ENCODE measurements around the gene PIP5K1B. TPM values are rescaled to one million over a fixed set of nuclear protein-coding genes. Genes with fewer than 3 reads are reported as not detected.

Gene PIP5K1B
- polyA plus RNA-seq, 10 donors: 1.1 to 2.2 (median 1.5) TPM

Other genes with a start within 250 kb of the PIP5K1B start
- gene TMEM252, start 164.4 kb upstream of the PIP5K1B start, polyA plus RNA-seq (ENCODE audit: insufficient read length in 10 of 10): 1 to 10 TPM in 8 of 10 donors, under 1 TPM in 2; 0.70 to 2.2 (median 1.3) TPM

Data from muscle of back (tissue), 10 donors.